Peyer's patch (tissue), 4 donors: ENCODE measurements around the gene LRRIQ4. TPM values are rescaled to one million over a fixed set of nuclear protein-coding genes. Genes with fewer than 3 reads are reported as not detected.

Experiments
- DNase-seq, 3 donors: peaks; one replicate each; pipeline ENCODE4 v3.0.0-alpha.2; 2017 to 2019
- H3K27ac ChIP-seq, 4 donors: fragments of 200-600 bp; sonication (generic); one replicate each; pipeline ENCODE4 v1.5.1; 2016 to 2019
- H3K27me3 ChIP-seq, 2 donors: fragments of 200-600 bp; sonication (generic); one replicate each; pipeline ENCODE4 v1.5.1; 2019
- H3K36me3 ChIP-seq, 3 donors: fragments of 200-600 bp; sonication (generic); one replicate each; pipeline ENCODE4 v1.5.1; 2016 to 2019
- H3K4me1 ChIP-seq, 4 donors: fragments of 200-600 bp; sonication (generic); one replicate each; pipeline ENCODE4 v1.5.1; 2016 to 2019
- H3K4me3 ChIP-seq, 4 donors: fragments of 200-600 bp; sonication (generic); 1 replicate in 3 of 4; 2 replicates in 1 of 4; pipeline ENCODE4 v1.5.1; 2016 to 2019; ENCODE audit warnings: mild to moderate bottlenecking in 1 of 4
- H3K9me3 ChIP-seq, 4 donors: fragments of 200-600 bp; sonication (generic); one replicate each; pipeline ENCODE4 v1.5.1; 2016 to 2019; ENCODE audit warnings: mild to moderate bottlenecking in 1 of 4
- CTCF ChIP-seq, 6 experiments: fragments of 450-650 bp in 4 of 6; fragments of 200-600 bp in 2 of 6; sonication (generic) in 1 of 6; IDR thresholded peaks; one replicate each; pipeline ENCODE4 v1.5.1; 2017 to 2019; ENCODE audit warnings: antibody characterized with exemption in 6 of 6, mild to moderate bottlenecking in 3 of 6, moderate library complexity in 1 of 6
- POLR2A ChIP-seq, 2 donors: fragments of 450-650 bp; IDR thresholded peaks; one replicate each; pipeline ENCODE4 v1.5.1; 2017; ENCODE audit warnings: antibody characterized with exemption in 2 of 2, mild to moderate bottlenecking in 2 of 2, moderate library complexity in 2 of 2
- total RNA-seq, 4 donors: library from RNA; depleted of rRNA; stranded (reverse); fragments of >200 nt; gene quantifications; one replicate each; pipeline ENCODE4 v1.1.0, GENCODE V29; 2016

LRRIQ4 gene
- total RNA-seq, 4 donors from 2014 or later, result not detected

DNA sequence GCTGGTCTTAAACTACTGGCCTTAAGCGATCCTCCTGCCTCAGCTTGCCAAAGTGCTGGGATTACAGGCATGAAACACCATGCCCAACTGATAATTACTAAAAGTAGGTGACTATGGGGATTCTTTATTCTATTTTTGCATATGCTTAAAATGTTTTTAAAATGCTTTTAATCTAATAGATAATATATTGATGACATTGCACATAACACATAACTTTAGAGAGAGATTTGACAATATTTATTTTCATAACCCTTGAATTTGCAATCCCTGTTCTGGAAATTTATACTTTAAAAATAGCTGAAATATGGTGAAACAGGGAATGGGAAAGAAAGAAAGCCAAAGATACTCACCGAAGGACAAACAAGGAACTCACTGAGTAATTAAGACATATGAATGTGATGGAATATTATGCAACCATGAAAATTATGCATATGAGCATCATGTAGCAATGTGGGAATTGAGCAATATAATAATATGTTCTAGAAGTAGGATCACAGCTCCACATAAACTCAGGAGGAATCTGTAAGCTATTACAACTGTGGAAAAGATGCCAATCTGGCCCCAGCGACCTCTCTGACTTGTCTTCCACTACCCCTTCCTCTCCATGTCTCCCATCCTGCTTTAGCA lies 55.0 kb downstream of the LRRIQ4 start:
- Histone ChIP-seq H3K27ac (no peak overlapping the region), H3K27me3 (no peaks in the 10 kb centered on the region), H3K9me3 (no peaks in the 10 kb centered on the region), H3K4me3 (peak overlapping the region in 2 of 4 donors; percentile 42 to 43), H3K36me3 (no peaks in the 10 kb centered on the region), H3K4me1 (peaks cover 0 to 30% (median 0%) of the 10 kb centered on the region in 4 donors)
- TF ChIP-seq CTCF (IDR thresholded peaks at IDR 0.05), result no peak
- TF ChIP-seq POLR2A (IDR thresholded peaks at IDR 0.05), result no peak
- no peak for DNase-seq

DNA sequence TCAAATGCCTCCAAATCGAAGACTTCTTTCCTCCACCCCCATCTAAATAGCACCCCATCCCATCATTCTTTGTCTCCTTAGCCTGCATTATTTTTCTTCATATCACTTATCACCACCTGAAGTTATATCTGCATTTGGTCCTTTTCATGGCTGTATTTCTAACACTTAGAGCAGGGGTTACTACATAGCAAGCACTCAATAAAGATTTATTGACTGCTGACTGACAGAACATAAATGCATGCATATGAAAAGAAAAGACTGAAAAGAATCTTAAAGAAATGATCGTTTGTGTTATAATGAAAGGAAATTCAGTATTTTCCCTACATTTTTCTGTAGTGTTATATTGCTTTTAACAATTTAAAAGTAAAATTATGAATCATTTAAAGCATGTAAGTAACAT lies 55.7 kb downstream of the LRRIQ4 start:
- Histone ChIP-seq H3K9me3 (no peaks in the 10 kb centered on the region), H3K27me3 (no peaks in the 10 kb centered on the region), H3K36me3 (no peaks in the 10 kb centered on the region), H3K27ac (no peak overlapping the region), H3K4me3 (peak overlapping the region in 2 of 4 donors; percentile 42 to 43), H3K4me1 (peaks cover 0 to 27% (median 0%) of the 10 kb centered on the region in 4 donors)
- no peak for DNase-seq
- no peak for TF ChIP-seq CTCF (IDR thresholded peaks at IDR 0.05)
- TF ChIP-seq POLR2A (IDR thresholded peaks at IDR 0.05), result no peak

GRCh38 chr3:169869484-169870220 lies 57.0 kb downstream of the LRRIQ4 start, which contains the start of gene LRRC31:
Gene LRRC31, minus strand, starts transcription at chr3:169869935. Its CDS starts 128 bp downstream, at chr3:169869807.
- Histone ChIP-seq H3K27ac (peak within 1 kb of the TSS in 3 of 4 donors; percentile 41 to 53 (median 50)), H3K27me3 (no peaks in the 10 kb centered on the region), H3K4me1 (peaks cover 0 to 23% (median 0%) of the 10 kb centered on the region in 4 donors), H3K9me3 (no peaks in the 10 kb centered on the region), H3K4me3 (peak within 1 kb of the TSS in 3 of 4 donors; percentile 2 to 43 (median 42)), H3K36me3 (no peaks in the 10 kb centered on the region)
- TF ChIP-seq POLR2A (IDR thresholded peaks at IDR 0.05) (peak in 1 of 2 donors; percentile 16), CTCF (IDR thresholded peaks at IDR 0.05) (no peak)
- no peak for DNase-seq

GRCh38 chr3:169871129-169871886 lies 58.6 kb downstream of the LRRIQ4 start:
- Histone ChIP-seq H3K4me3 (no peak overlapping the region), H3K4me1 (peaks cover 0 to 14% (median 0%) of the 10 kb centered on the region in 4 donors), H3K9me3 (no peaks in the 10 kb centered on the region), H3K27ac (peak overlapping the region in 2 of 4 donors; percentile 7 to 53), H3K27me3 (no peaks in the 10 kb centered on the region), H3K36me3 (no peaks in the 10 kb centered on the region)
- peak in 1 of 3 donors; percentile 69 for DNase-seq
- TF ChIP-seq CTCF (IDR thresholded peaks at IDR 0.05) (no peak), POLR2A (IDR thresholded peaks at IDR 0.05) (no peak)

- DNase-seq, result no peak
- no peak overlapping the region for H3K27ac ChIP-seq
- no peaks in the 10 kb centered on the region for H3K36me3 ChIP-seq
- H3K27me3 ChIP-seq, result no peaks in the 10 kb centered on the region
- no peaks in the 10 kb centered on the region for H3K9me3 ChIP-seq
- H3K4me1 ChIP-seq, result no peaks in the 10 kb centered on the region
- no peak overlapping the region for H3K4me3 ChIP-seq
- no peak for TF ChIP-seq CTCF (IDR thresholded peaks at IDR 0.05)
- TF ChIP-seq POLR2A (IDR thresholded peaks at IDR 0.05), result no peak
These were observed 66.4 kb downstream of the LRRIQ4 start for GRCh38 chr3:169879013-169879557.
